Cardiac muscle cell (in vitro differentiated cells and primary cell): Measurements from ENCODE around the gene FAAH. TPM values are rescaled to one million over a fixed set of nuclear protein-coding genes. Genes with fewer than 3 reads are reported as not detected.

Source experiments
- DNase-seq, 2 donors: peaks; one replicate each; pipeline versions ENCODE4 v3.0.0 to v3.0.0-alpha.2; 2010 to 2017; ENCODE audit warnings: low read depth in 1 of 2, low spot score in 1 of 2
- H3K27ac ChIP-seq: fragments of 200-600 bp; sonication (generic); 2 replicates; pipeline ENCODE4 v1.5.1; 2016
- H3K27me3 ChIP-seq: fragments of 200-600 bp; sonication (generic); 2 replicates; pipeline ENCODE4 v1.6.0; 2016; ENCODE audit warnings: control low read depth
- H3K36me3 ChIP-seq: fragments of 200-600 bp; sonication (generic); 2 replicates; pipeline ENCODE4 v1.5.1; 2016; ENCODE audit warnings: control low read depth
- H3K4me1 ChIP-seq: fragments of 200-600 bp; sonication (generic); 2 replicates; pipeline ENCODE4 v1.8.1; 2017; ENCODE audit warnings: low read depth, mild to moderate bottlenecking, mixed run types
- H3K4me3 ChIP-seq: fragments of 200-600 bp; sonication (generic); 2 replicates; pipeline ENCODE4 v1.5.1; 2016; ENCODE audit warnings: mild to moderate bottlenecking
- H3K9me3 ChIP-seq: fragments of 200-600 bp; sonication (generic); 2 replicates; pipeline ENCODE4 v1.5.1; 2017; ENCODE audit warnings: low read depth, mild to moderate bottlenecking, control low read depth
- CTCF ChIP-seq: IDR thresholded peaks from 2 replicates; pipeline ENCODE4 v1.5.1; 2012; ENCODE audit warnings: low read depth, mild to moderate bottlenecking, low read length
- polyA plus RNA-seq: library from polyadenylated mRNA; unstranded; fragments of >200 nt; fragmentation: Nextera tagmentation; extraction: Ambion mirVana; gene quantifications from 2 replicates; pipeline ENCODE4 v1.2.1, GENCODE V29; 2016
- total RNA-seq: library from RNA; depleted of rRNA; stranded (reverse); fragments of >200 nt; gene quantifications from 2 replicates; pipeline ENCODE4 v1.2.3, GENCODE V29; 2016

The FAAH gene
- total and polyA plus RNA-seq, 2 experiments from 2014 or later: 20.2 to 21.0 TPM

- no peak for TF ChIP-seq CTCF
- Histone ChIP-seq H3K27me3 (peaks cover 88% of the 10 kb centered on the region), H3K4me1 (no peaks in the 10 kb centered on the region), H3K4me3 (no peak overlapping the region), H3K27ac (no peak overlapping the region), H3K36me3 (no peaks in the 10 kb centered on the region), H3K9me3 (no peaks in the 10 kb centered on the region)
- no peak for DNase-seq
Measured at GRCh38 chr1:46457178-46457577, 63.1 kb downstream of the FAAH start.

- Histone ChIP-seq H3K4me1 (no peaks in the 10 kb centered on the region), H3K27ac (no peak overlapping the region), H3K36me3 (no peaks in the 10 kb centered on the region), H3K9me3 (no peaks in the 10 kb centered on the region), H3K4me3 (no peak overlapping the region), H3K27me3 (peaks cover 80% of the 10 kb centered on the region)
- no peak for DNase-seq
- no peak for TF ChIP-seq CTCF
Measured at GRCh38 chr1:46458190-46458589, 64.1 kb downstream of the FAAH start.

- peaks cover 74% of the 10 kb centered on the region for H3K27me3 ChIP-seq
Measured at GRCh38 chr1:46458846-46459245, 64.7 kb downstream of the FAAH start.

GRCh38 chr1:46459315-46459714, 65.2 kb downstream of the FAAH start:
- Histone ChIP-seq H3K27ac (no peak overlapping the region), H3K4me3 (no peak overlapping the region), H3K4me1 (no peaks in the 10 kb centered on the region), H3K27me3 (peaks cover 69% of the 10 kb centered on the region), H3K36me3 (no peaks in the 10 kb centered on the region), H3K9me3 (no peaks in the 10 kb centered on the region)
- TF ChIP-seq CTCF: no peak
- no peak for DNase-seq

More at GRCh38 chr1:46458846-46459245, 64.7 kb downstream of the FAAH start:
- no peaks in the 10 kb centered on the region for H3K9me3 ChIP-seq
- TF ChIP-seq CTCF: no peak
- DNase-seq: no peak
- no peaks in the 10 kb centered on the region for H3K36me3 ChIP-seq
- no peaks in the 10 kb centered on the region for H3K4me1 ChIP-seq
- no peak overlapping the region for H3K4me3 ChIP-seq
- H3K27ac ChIP-seq: no peak overlapping the region

GRCh38 chr1:46461017-46461808, 67.1 kb downstream of the FAAH start:
- H3K36me3 ChIP-seq: no peaks in the 10 kb centered on the region
- no peaks in the 10 kb centered on the region for H3K4me1 ChIP-seq

More at GRCh38 chr1:46461017-46461808, 67.1 kb downstream of the FAAH start:
- Histone ChIP-seq H3K9me3 (no peaks in the 10 kb centered on the region), H3K27ac (no peak overlapping the region), H3K27me3 (peaks cover 67% of the 10 kb centered on the region), H3K4me3 (no peak overlapping the region)
- TF ChIP-seq CTCF: no peak
- no peak for DNase-seq
